ENCODE data around the gene GHR.

The GHR gene

GRCh38 chr5:42555010-42555409 is 131.8 kb downstream of the GHR start:
- no peaks in the 10 kb centered on the region for H3K9me3 ChIP-seq (ENCODE audit: insufficient read depth, low read depth, low read length)
- no peak overlapping the region for H3K4me3 ChIP-seq (ENCODE audit: low read length)
- no peak overlapping the region for H3K27ac ChIP-seq (ENCODE audit: low read length)
- peaks cover 4% of the 10 kb centered on the region; the same call in 1 of the 2 replicates for H3K4me1 ChIP-seq (ENCODE audit: insufficient read depth, low read length)
- no peak overlapping the region for H3K9ac ChIP-seq (ENCODE audit: low read depth, low read length)
- H3K27me3 ChIP-seq (ENCODE audit: insufficient read depth, low read length) = no peaks in the 10 kb centered on the region
- H3K36me3 ChIP-seq (ENCODE audit: insufficient read depth, low read depth, low read length) = no peaks in the 10 kb centered on the region

DNA sequence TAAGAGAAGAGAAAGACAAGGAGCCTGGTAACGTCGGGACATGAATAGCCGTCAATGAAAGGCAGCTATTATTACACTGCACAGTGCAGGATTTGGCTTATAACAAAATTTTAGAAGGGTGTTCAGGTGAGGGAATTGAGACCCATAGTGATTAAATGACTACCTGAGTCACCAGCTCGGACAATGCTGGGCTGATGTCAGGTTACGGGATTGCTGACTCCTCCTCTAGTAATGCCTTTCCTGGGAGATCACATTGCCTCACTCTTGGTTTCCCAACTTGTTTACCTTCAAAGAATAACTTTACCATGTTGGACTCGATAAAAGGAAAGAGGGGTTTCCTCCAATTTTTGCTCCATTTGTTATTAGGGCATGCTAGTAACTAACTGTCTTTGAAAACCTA is 132.6 kb downstream of the GHR start:
- Histone ChIP-seq H3K4me1 (ENCODE audit: insufficient read depth, low read length) (peaks cover 4% of the 10 kb centered on the region; the same call in 1 of the 2 replicates), H3K27ac (ENCODE audit: low read length) (no peak overlapping the region), H3K36me3 (ENCODE audit: insufficient read depth, low read depth, low read length) (no peaks in the 10 kb centered on the region), H3K27me3 (ENCODE audit: insufficient read depth, low read length) (no peaks in the 10 kb centered on the region), H3K4me3 (ENCODE audit: low read length) (no peak overlapping the region), H3K9me3 (ENCODE audit: insufficient read depth, low read depth, low read length) (no peaks in the 10 kb centered on the region), H3K9ac (ENCODE audit: low read depth, low read length) (no peak overlapping the region)

DNA sequence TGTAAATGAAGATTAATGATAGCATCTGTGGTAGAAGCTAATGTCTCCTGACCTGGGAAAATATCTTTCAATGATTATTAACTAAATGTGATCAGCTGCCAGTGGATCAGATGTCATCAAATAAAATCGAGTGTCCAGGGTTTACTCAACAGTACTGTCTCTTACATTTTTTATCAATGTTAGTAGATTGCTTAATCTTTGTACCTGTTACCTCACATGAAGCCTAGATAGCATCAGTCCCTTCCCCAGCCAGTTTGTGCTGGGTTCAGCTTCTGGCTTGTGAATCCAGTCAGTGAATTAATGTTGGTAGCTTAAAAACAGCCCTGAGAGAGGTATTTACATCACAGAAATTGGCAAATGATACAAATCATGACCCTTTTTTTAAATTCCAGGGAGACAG is 134.4 kb downstream of the GHR start:
- Histone ChIP-seq H3K27ac (ENCODE audit: low read length) (no peak overlapping the region), H3K9me3 (ENCODE audit: insufficient read depth, low read depth, low read length) (no peaks in the 10 kb centered on the region), H3K9ac (ENCODE audit: low read depth, low read length) (no peak overlapping the region), H3K4me3 (ENCODE audit: low read length) (no peak overlapping the region), H3K36me3 (ENCODE audit: insufficient read depth, low read depth, low read length) (no peaks in the 10 kb centered on the region), H3K27me3 (ENCODE audit: insufficient read depth, low read length) (no peaks in the 10 kb centered on the region), H3K4me1 (ENCODE audit: insufficient read depth, low read length) (peaks cover 4% of the 10 kb centered on the region; the same call in 1 of the 2 replicates)

DNA sequence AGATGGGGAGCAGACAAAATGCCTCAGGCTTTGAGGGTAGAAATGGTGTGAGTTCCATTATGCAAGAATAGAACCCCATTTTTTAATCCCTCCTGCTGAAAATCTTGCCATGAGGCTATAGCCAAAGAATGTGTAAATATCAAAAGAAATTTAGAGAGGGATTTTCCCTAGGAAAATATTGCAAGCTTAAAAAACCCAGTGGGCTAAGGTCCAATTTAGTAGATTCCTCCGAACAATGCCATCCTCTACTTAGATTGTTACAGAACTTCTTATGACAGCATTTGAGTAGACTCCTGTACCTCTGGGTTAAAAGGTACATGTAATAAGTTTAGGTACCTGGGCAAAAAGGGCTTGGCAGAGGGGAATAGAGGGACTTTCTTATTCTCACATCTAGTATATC is 138.4 kb downstream of the GHR start:
- H3K4me1 ChIP-seq (ENCODE audit: insufficient read depth, low read length) = no peaks in the 10 kb centered on the region
- H3K9me3 ChIP-seq (ENCODE audit: insufficient read depth, low read depth, low read length) = no peaks in the 10 kb centered on the region
- no peak overlapping the region for H3K27ac ChIP-seq (ENCODE audit: low read length)
- H3K4me3 ChIP-seq (ENCODE audit: low read length) = no peak overlapping the region
- H3K36me3 ChIP-seq (ENCODE audit: insufficient read depth, low read depth, low read length) = no peaks in the 10 kb centered on the region
- H3K27me3 ChIP-seq (ENCODE audit: insufficient read depth, low read length) = no peaks in the 10 kb centered on the region
- no peak overlapping the region for H3K9ac ChIP-seq (ENCODE audit: low read depth, low read length)

DNA sequence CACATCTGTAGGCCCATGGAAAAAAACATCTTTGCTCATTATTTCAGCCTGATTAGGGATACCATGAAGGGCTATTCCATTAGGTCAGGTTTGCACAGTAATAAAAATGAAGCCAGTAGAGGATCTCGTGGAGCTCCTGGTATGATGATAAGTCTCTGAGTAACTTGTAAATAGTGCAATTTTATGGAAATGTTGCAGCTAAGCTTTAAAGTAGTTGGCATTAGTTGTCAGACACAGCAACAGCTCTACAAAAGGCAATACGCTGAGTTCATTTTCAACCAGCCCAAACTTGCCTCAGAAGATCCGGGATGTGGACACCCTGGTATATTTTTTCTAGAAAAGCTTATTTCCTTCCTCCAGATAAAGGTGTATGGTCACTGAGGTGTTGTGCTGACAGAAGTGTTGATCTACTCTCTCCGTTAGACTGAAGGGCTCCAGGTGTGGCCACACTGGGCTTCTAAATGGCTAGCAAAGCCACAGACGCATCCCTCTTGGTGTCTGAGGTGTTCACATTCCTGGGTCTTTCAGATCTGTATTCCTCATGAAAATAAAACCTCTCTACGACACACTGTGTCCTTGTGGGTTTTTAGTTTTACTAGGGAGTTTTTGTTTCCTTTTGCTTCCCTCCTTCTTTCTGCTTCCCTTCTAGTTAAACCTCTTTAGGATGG is 141.6 kb downstream of the GHR start:
- H3K27me3 ChIP-seq (ENCODE audit: insufficient read depth, low read length) = no peaks in the 10 kb centered on the region
- H3K27ac ChIP-seq (ENCODE audit: low read length) = no peak overlapping the region
- no peak overlapping the region for H3K4me3 ChIP-seq (ENCODE audit: low read length)
- H3K9me3 ChIP-seq (ENCODE audit: insufficient read depth, low read depth, low read length) = no peaks in the 10 kb centered on the region
- H3K4me1 ChIP-seq (ENCODE audit: insufficient read depth, low read length) = no peaks in the 10 kb centered on the region
- H3K36me3 ChIP-seq (ENCODE audit: insufficient read depth, low read depth, low read length) = no peaks in the 10 kb centered on the region
- no peak overlapping the region for H3K9ac ChIP-seq (ENCODE audit: low read depth, low read length)

DNA sequence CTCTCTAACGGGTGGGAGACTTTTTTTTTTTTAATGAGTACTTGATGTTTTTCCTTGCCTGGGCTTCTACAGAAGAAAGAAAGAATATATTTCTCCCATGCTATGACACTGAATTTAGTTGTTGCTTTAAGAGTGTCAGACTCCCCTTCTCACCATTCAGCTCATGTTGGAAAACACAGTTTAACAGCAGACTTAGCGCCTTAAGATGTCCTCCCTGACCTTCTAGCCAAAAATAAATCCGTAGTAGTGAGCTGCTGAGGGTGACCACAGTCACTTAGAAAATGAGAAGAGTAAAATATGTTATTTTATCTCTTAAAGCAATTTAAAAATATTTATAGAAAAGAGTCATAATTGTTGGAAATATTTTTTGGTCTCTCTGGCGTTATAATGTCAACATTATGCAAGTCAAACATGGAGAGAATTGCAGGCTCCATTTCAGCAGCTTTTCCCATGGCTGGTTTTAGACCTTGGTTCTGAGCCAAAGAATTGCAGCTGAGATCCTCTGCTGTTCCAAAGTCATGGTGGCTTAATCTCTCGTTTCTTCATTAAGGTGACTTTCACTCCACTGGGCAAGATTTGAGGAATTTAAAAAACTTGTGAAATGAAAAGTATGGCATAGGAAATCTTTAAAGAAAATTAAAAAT is 143.5 kb downstream of the GHR start:
- Histone ChIP-seq H3K9ac (ENCODE audit: low read depth, low read length) (no peak overlapping the region), H3K9me3 (ENCODE audit: insufficient read depth, low read depth, low read length) (no peaks in the 10 kb centered on the region), H3K4me3 (ENCODE audit: low read length) (no peak overlapping the region), H3K27me3 (ENCODE audit: insufficient read depth, low read length) (no peaks in the 10 kb centered on the region), H3K27ac (ENCODE audit: low read length) (no peak overlapping the region), H3K36me3 (ENCODE audit: insufficient read depth, low read depth, low read length) (no peaks in the 10 kb centered on the region), H3K4me1 (ENCODE audit: insufficient read depth, low read length) (no peaks in the 10 kb centered on the region)

GRCh38 chr5:42569325-42569724 is 146.1 kb downstream of the GHR start:
- H3K9me3 ChIP-seq (ENCODE audit: insufficient read depth, low read depth, low read length) = no peaks in the 10 kb centered on the region
- no peaks in the 10 kb centered on the region for H3K36me3 ChIP-seq (ENCODE audit: insufficient read depth, low read depth, low read length)
- no peak overlapping the region for H3K4me3 ChIP-seq (ENCODE audit: low read length)
- H3K27me3 ChIP-seq (ENCODE audit: insufficient read depth, low read length) = no peaks in the 10 kb centered on the region
- no peaks in the 10 kb centered on the region for H3K4me1 ChIP-seq (ENCODE audit: insufficient read depth, low read length)
- no peak overlapping the region for H3K27ac ChIP-seq (ENCODE audit: low read length)
- no peak overlapping the region for H3K9ac ChIP-seq (ENCODE audit: low read depth, low read length)

DNA sequence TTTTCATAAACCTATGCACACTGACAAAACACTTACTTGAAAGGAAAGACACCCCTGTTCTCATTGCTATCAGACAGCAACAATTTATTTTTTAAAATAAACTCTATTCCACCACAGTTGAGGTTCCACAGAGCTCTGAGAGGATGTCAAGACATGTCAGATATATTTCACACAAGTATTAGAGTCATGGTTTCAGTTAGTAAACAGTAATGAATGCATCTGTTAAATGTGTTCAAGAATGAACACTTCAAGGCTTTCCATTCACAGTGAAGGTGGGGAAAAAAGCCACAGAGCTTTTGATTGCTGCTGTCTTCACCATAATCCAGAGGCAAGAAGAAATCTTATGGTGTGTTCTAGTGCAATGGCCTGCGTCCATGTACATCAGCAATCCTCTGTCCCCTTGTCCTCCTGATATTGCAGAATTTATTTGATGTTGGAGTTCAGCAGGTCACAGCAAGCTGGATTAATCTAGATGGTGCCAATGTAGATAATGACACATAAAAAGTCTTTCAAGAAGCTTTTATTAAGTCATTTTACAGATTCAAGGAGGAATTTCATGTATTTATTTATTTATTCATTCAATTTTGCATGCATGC is 146.8 kb downstream of the GHR start:
- H3K9me3 ChIP-seq (ENCODE audit: insufficient read depth, low read depth, low read length) = no peaks in the 10 kb centered on the region
- H3K4me3 ChIP-seq (ENCODE audit: low read length) = no peak overlapping the region
- no peak overlapping the region for H3K27ac ChIP-seq (ENCODE audit: low read length)
- H3K36me3 ChIP-seq (ENCODE audit: insufficient read depth, low read depth, low read length) = no peaks in the 10 kb centered on the region
- no peak overlapping the region for H3K9ac ChIP-seq (ENCODE audit: low read depth, low read length)
- no peaks in the 10 kb centered on the region for H3K4me1 ChIP-seq (ENCODE audit: insufficient read depth, low read length)
- H3K27me3 ChIP-seq (ENCODE audit: insufficient read depth, low read length) = no peaks in the 10 kb centered on the region

- no peak overlapping the region for H3K4me3 ChIP-seq (ENCODE audit: low read length)
- H3K9me3 ChIP-seq (ENCODE audit: insufficient read depth, low read depth, low read length) = no peaks in the 10 kb centered on the region
- no peaks in the 10 kb centered on the region for H3K4me1 ChIP-seq (ENCODE audit: insufficient read depth, low read length)
- no peak overlapping the region for H3K9ac ChIP-seq (ENCODE audit: low read depth, low read length)
- H3K36me3 ChIP-seq (ENCODE audit: insufficient read depth, low read depth, low read length) = no peaks in the 10 kb centered on the region
- H3K27ac ChIP-seq (ENCODE audit: low read length) = no peak overlapping the region
- H3K27me3 ChIP-seq (ENCODE audit: insufficient read depth, low read length) = no peaks in the 10 kb centered on the region
These were observed 148.0 kb downstream of the GHR start for GRCh38 chr5:42570966-42571960.

GRCh38 chr5:42572313-42572712 is 149.1 kb downstream of the GHR start:
- Histone ChIP-seq H3K27ac (ENCODE audit: low read length) (no peak overlapping the region), H3K36me3 (ENCODE audit: insufficient read depth, low read depth, low read length) (no peaks in the 10 kb centered on the region), H3K9me3 (ENCODE audit: insufficient read depth, low read depth, low read length) (no peaks in the 10 kb centered on the region), H3K27me3 (ENCODE audit: insufficient read depth, low read length) (no peaks in the 10 kb centered on the region), H3K4me1 (ENCODE audit: insufficient read depth, low read length) (no peaks in the 10 kb centered on the region), H3K4me3 (ENCODE audit: low read length) (no peak overlapping the region), H3K9ac (ENCODE audit: low read depth, low read length) (no peak overlapping the region)

- Histone ChIP-seq H3K9me3 (ENCODE audit: insufficient read depth, low read depth, low read length) (no peaks in the 10 kb centered on the region), H3K4me1 (ENCODE audit: insufficient read depth, low read length) (no peaks in the 10 kb centered on the region), H3K36me3 (ENCODE audit: insufficient read depth, low read depth, low read length) (no peaks in the 10 kb centered on the region), H3K27ac (ENCODE audit: low read length) (no peak overlapping the region), H3K4me3 (ENCODE audit: low read length) (no peak overlapping the region), H3K27me3 (ENCODE audit: insufficient read depth, low read length) (no peaks in the 10 kb centered on the region), H3K9ac (ENCODE audit: low read depth, low read length) (no peak overlapping the region)
These were observed 150.1 kb downstream of the GHR start for GRCh38 chr5:42573386-42573785.

Measured in iPS-20b (cell line).